Mesothelial cell of epicardium (in vitro differentiated cells): ENCODE results near the gene PCTP. TPM values are rescaled to one million over a fixed set of nuclear protein-coding genes. Genes with fewer than 3 reads are reported as not detected.

Source experiments
- DNase-seq, 2 experiments: peaks; one replicate each; pipeline ENCODE4 v3.0.0; 2021; ENCODE audit warnings: low spot score in 2 of 2; ENCODE audit not compliant: unreplicated experiment in 2 of 2
- H3K27ac Mint-ChIP-seq: 2 replicates; pipeline ENCODE4 v1.8.0; 2021; ENCODE audit warnings: mixed read lengths
- H3K27me3 Mint-ChIP-seq: 2 replicates; pipeline ENCODE4 v1.8.0; 2021; ENCODE audit warnings: low read depth, mixed read lengths
- H3K36me3 Mint-ChIP-seq: 2 replicates; pipeline ENCODE4 v1.8.0; 2021; ENCODE audit warnings: mixed read lengths
- H3K4me1 Mint-ChIP-seq: 2 replicates; pipeline ENCODE4 v1.8.0; 2021; ENCODE audit warnings: mixed read lengths
- H3K4me3 Mint-ChIP-seq: 2 replicates; pipeline ENCODE4 v1.8.0; 2021; ENCODE audit warnings: mild to moderate bottlenecking, moderate library complexity, mixed read lengths
- H3K9me3 Mint-ChIP-seq: 2 replicates; pipeline ENCODE4 v1.8.0; 2021; ENCODE audit warnings: mixed read lengths
- CTCF ChIP-seq: fragments of 200-600 bp; sonication (generic); IDR thresholded peaks from one replicate; pipeline ENCODE4 v1.5.0; 2021; ENCODE audit warnings: antibody characterized with exemption; ENCODE audit not compliant: unreplicated experiment
- total RNA-seq: library from RNA; stranded (reverse); gene quantifications from 3 replicates; pipeline ENCODE4 v1.2.1, GENCODE V29; 2021

PCTP gene
- total RNA-seq, 1 donor from 2014 or later = 13.3 TPM

- Mint-ChIP-seq H3K4me3 (no peak overlapping the region), H3K27me3 (peaks cover 7% of the 10 kb centered on the region), H3K9me3 (peaks cover 9% of the 10 kb centered on the region), H3K4me1 (peaks cover 1% of the 10 kb centered on the region), H3K27ac (no peak overlapping the region), H3K36me3 (no peaks in the 10 kb centered on the region)
- no peak for DNase-seq
- TF ChIP-seq CTCF = no peak
Measured at GRCh38 chr17:55818026-55818425, 67.2 kb downstream of the PCTP start.

GRCh38 chr17:55818451-55819375 lies 67.9 kb downstream of the PCTP start:
- Mint-ChIP-seq H3K4me1 (peaks cover 1% of the 10 kb centered on the region), H3K9me3 (peaks cover 9% of the 10 kb centered on the region), H3K4me3 (no peak overlapping the region), H3K27me3 (peaks cover 6% of the 10 kb centered on the region), H3K27ac (no peak overlapping the region), H3K36me3 (no peaks in the 10 kb centered on the region)
- TF ChIP-seq CTCF = no peak
- no peak for DNase-seq

GRCh38 chr17:55820675-55821074 lies 69.8 kb downstream of the PCTP start:
- Mint-ChIP-seq H3K27me3 (peaks cover 6% of the 10 kb centered on the region), H3K27ac (no peak overlapping the region), H3K4me3 (no peak overlapping the region), H3K4me1 (no peaks in the 10 kb centered on the region), H3K36me3 (no peaks in the 10 kb centered on the region), H3K9me3 (peaks cover 9% of the 10 kb centered on the region)
- no peak for DNase-seq
- no peak for TF ChIP-seq CTCF

- no peaks in the 10 kb centered on the region for H3K36me3 Mint-ChIP-seq
- no peak for TF ChIP-seq CTCF
- H3K4me1 Mint-ChIP-seq = no peaks in the 10 kb centered on the region
- peaks cover 9% of the 10 kb centered on the region for H3K9me3 Mint-ChIP-seq
- no peak overlapping the region for H3K27ac Mint-ChIP-seq
- H3K27me3 Mint-ChIP-seq = peaks cover 6% of the 10 kb centered on the region
- no peak for DNase-seq
- H3K4me3 Mint-ChIP-seq = no peak overlapping the region
Measured at GRCh38 chr17:55822028-55822427, 71.2 kb downstream of the PCTP start.

GRCh38 chr17:55825213-55825612 lies 74.4 kb downstream of the PCTP start:
- no peak for TF ChIP-seq CTCF
- Mint-ChIP-seq H3K36me3 (no peaks in the 10 kb centered on the region), H3K9me3 (peaks cover 5% of the 10 kb centered on the region), H3K27ac (no peak overlapping the region), H3K4me1 (no peaks in the 10 kb centered on the region), H3K27me3 (peaks cover 2% of the 10 kb centered on the region), H3K4me3 (no peak overlapping the region)
- no peak for DNase-seq

Other genes starting within 250 kb of the PCTP start
- not detected in 3 replicates for gene SMIM36, start 239.6 kb upstream of the PCTP start, total RNA-seq
- gene TMEM100, start 28.2 kb upstream of the PCTP start, total RNA-seq = 4.9 to 5.1 TPM (median 5.0 TPM) in 3 replicates